Measurements from ENCODE around the gene LENEP.
A peak's percentile ranks its signal among the peaks of the same experiment; 100 is the strongest.
"Not testable (repeated sequence)": the region's sequence is repeated elsewhere in the genome, so short reads cannot be mapped to it uniquely, and the experiment has no call there.

Gene LENEP

GRCh38 chr1:154992721-154993571, 440 bp upstream of the LENEP start:
- no peak overlapping the region for H3K4me3 ChIP-seq (ENCODE audit: low read depth, low read length)
- no peak for DNase-seq (ENCODE audit: low read depth)

GRCh38 chr1:154994269-154994587, 842 bp downstream of the LENEP start:
- no peak for DNase-seq (ENCODE audit: low read depth)

DNA sequence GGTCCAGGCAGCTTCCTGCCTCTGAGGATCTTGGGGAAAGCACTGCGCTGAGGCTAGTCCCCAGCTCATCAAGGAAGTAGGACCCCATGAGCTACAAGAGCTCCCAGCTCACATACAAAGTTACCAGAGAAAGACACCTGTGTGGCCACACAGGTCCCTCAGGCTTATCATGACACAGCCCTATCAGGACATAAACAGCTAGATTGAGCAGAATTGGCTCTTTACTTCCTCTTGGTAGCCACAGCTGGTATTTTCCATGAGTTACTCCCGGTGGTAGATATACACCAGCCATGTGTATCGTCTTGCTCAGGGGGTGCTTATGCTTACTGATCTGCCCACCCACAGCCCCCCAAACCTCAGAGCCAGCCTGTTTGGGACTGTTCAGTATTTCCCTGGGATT, 1.2 kb downstream of the LENEP start:
- no peak overlapping the region for H3K4me3 ChIP-seq (ENCODE audit: low read depth, low read length)

More at GRCh38 chr1:154994269-154994587, 842 bp downstream of the LENEP start:
- H3K4me3 ChIP-seq (ENCODE audit: low read depth, low read length), result no peak overlapping the region

DNA sequence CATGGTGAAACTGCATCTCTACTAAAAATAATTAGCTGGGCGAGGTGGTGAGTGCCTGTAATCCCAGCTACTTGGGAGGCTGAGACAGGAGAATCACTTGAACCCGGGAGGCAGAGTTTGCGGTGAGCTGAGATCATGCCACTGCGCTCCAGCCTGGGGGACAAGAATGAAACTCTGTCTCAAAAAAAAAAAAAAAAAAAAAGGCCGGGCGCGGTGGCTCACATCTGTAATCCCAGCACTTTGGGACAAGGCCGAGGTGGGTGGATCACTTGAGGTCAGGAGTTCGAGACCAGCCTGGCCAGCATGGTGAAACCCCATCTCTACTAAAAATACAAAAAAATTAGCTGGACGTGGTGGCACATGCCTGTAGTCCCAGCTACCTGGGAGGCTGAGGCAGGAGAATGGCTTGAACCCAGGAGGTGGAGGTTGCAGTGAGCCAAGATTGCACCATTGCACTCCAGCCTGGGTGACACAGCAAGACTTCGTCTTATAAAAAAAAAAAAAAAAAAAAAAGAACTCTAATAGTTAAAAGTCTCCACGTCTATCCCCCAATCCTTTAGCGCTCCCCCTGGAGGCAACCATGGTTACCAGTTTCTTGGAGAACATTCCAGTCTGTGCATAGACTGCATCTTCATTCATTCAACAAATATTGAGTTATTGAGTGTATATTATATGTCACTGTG, 2.1 kb downstream of the LENEP start:
- not testable (repeated sequence) for DNase-seq (ENCODE audit: low read depth); H3K4me3 ChIP-seq (ENCODE audit: low read depth, low read length)

More for the DNA sequence above, 1.2 kb downstream of the LENEP start:
- DNase-seq (ENCODE audit: low read depth), result no peak

DNA sequence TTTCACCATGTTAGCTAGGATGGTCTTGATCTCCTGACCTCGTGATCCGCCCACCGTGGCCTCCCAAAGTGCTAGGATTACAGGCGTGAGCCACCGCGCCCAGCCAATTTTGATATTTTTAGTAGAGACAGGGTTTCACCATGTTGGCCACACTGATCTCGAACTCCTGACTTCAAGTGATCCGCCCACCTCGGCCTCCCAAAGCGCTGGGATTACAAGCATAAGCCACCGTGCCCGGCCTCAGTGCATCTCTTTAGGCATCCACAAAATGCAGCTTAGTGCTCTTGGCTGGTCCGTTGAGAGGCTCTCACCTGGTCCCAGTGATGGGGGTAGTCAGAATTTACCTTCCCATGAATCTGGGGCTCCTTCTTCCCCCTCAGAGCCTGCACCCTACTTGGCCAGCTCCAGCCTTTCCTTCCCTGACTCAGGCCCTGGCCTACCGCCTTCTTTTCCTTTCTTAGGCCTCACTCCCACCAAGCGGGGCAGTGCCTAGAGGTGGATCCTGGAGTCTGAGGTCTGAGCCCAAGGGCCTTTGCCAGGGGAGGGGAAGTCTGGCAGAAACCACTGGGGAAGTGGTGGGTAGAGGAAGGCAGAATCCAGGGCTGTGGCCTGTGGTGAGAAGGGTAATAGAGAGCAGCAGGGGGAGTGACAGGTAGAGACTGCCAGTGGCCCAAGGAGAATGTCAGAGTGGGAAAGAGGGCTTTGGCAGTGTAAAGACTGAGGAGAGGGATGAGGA, 3.7 kb downstream of the LENEP start:
- DNase-seq (ENCODE audit: low read depth), result no peak
- H3K4me3 ChIP-seq (ENCODE audit: low read depth, low read length), result no peak overlapping the region

DNA sequence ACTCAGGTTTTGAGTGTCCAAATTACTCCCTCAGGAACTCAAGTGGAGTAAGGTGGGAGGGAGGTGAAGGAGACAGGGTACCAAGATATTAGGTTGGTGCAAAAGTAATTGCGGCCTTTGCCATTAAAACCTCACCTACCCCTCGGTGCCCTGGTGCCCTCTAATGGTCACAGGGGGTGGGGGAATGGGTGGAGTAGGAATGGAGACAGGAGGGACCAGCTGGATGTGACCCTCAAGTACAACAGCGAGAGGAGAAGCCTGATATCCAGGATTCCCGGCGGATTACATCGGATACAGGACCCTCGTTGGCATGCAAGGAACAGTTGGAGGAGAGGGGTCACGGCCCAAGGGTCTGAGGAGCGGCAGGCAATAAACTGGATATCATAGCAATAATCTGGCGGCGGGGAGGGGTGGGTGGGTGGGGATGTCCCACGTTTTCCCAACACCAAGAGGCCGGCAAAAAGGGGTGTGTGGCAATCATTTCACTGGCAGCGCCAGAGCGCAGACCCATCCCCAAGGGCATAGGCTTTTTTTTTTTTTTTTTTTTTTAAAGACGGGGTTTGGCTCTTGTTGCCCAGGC, 4.9 kb downstream of the LENEP start:
- H3K4me3 ChIP-seq (ENCODE audit: low read depth, low read length), result no peak overlapping the region
- DNase-seq (ENCODE audit: low read depth), result no peak

GRCh38 chr1:154998818-154999570, 5.6 kb downstream of the LENEP start:
- peak overlapping the region; percentile 66 for H3K4me3 ChIP-seq (ENCODE audit: low read depth, low read length)
- no peak for DNase-seq (ENCODE audit: low read depth)

- no peak for DNase-seq (ENCODE audit: low read depth)
- H3K4me3 ChIP-seq (ENCODE audit: low read depth, low read length), result peak overlapping the region; percentile 66
These were observed 6.4 kb downstream of the LENEP start for GRCh38 chr1:154999571-155000410.

DNA sequence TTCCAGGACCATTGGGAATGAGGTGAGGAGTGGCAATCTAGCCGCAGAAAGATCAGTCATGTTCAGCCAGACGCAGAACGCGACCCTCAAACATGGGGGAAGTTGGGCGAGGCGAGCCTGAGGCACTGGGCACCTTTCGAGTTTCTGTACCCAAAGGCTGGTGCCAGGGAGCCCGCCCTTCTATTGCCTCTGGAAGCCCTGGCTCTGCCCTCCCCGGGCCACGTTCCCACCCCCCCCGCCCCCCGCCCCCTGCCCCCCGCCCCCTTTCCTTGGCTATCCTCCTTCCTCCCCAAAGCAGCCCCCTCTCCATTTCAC, 7.0 kb downstream of the LENEP start:
- DNase-seq (ENCODE audit: low read depth), result no peak

GRCh38 chr1:155000726-155001424, 7.5 kb downstream of the LENEP start:
- peak overlapping the region; percentile 66 for H3K4me3 ChIP-seq (ENCODE audit: low read depth, low read length)
- DNase-seq (ENCODE audit: low read depth), result peak; percentile 67

More for the DNA sequence above, 7.0 kb downstream of the LENEP start:
- H3K4me3 ChIP-seq (ENCODE audit: low read depth, low read length), result peak overlapping the region; percentile 66

DNA sequence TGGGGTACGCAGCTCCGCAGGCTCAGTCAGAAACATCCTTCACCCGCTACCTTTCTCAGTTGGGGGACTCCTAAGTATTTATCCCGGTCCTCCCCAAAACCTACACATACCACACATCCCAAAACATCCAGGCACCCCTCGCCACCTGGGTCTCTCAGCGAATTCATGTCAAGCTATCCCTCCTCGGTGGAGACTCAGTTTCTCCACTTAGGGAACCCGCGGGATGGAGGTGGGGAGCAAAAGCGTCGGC, 8.0 kb downstream of the LENEP start:
- H3K4me3 ChIP-seq (ENCODE audit: low read depth, low read length), result peak overlapping the region; percentile 66
- DNase-seq (ENCODE audit: low read depth), result no peak

DNA sequence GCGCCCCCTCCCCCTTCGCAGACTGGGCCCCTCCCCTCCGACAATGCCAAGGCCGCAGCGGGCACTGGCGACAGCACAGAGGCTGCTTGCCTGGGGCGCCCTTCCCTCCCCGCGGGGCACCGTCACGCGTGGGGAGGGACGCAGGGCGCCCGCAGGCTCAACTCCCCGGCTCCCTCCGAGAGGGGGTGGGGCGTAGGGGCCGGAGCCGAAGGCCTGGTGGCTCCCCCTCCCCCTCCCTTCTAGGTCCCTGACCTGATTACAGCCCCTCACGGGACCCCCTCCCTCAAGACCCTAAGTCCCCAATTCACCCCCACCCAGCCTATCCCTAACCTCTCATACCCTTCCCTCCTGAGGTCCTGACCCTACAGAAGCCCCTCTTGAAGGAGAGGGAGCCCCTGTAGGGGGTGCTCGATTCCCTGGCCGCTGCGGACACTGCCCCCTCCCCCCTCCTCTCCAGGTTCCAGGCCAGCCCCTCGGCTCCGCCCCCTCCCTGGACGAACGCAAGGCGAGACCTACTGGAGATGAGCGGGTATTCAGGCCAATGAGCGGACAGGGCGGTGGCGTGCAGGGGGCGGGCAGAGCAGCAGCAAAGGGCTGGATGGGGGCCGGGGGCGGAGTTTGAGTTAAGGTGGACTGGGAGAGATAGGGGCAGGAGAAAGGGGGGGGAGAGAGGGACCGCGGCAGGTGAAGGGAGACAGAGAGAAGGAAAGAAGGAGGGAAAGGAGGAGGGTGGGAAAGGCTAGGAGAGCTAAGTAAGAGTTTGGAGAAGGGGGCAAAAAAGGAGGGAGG, 8.5 kb downstream of the LENEP start:
- DNase-seq (ENCODE audit: low read depth), result peak; percentile 96
- H3K4me3 ChIP-seq (ENCODE audit: low read depth, low read length), result peak overlapping the region; percentile 66

GRCh38 chr1:155002464-155003226, 9.3 kb downstream of the LENEP start, which contains the start of gene ZBTB7B:
TSS of gene ZBTB7B (plus strand) at chr1:155002802. CDS start at chr1:155014661, 11,859 bp downstream.
- no peak for DNase-seq (ENCODE audit: low read depth)
- peak within 1 kb of the TSS; percentile 85 for H3K4me3 ChIP-seq (ENCODE audit: low read depth, low read length)

- peak overlapping the region; percentile 85 for H3K4me3 ChIP-seq (ENCODE audit: low read depth, low read length)
- no peak for DNase-seq (ENCODE audit: low read depth)
These were observed 9.9 kb downstream of the LENEP start for GRCh38 chr1:155003227-155003765.

DNA sequence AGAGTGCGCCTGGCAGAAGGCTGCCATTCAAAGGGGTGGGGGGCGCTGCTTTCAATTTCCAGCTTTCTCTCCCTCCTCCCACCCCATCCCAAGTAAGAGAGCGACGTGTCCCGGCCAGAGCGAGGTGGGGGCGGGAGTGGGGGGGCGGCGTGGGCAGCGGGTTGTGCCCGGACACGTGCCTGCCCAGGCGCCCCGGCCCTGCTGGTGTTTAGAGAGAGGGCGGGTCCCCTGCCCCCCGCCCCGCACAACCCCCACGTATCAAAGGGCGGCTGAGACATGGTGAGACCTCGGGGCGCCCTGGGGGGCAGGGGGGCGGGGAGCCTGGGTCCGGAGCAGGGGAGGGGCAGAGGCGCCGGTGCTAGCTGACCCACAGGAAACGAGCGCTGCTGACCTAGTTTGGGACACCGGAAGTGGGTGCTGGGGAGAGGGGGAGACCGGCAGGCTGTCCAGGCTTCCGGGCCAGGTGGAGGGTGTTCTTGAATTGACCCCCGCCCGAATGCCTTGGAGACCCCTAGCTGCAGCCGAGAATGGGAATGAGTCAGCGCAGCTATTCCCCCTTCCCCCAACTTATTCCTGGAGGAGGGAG, 10.5 kb downstream of the LENEP start:
- peak overlapping the region; percentile 85 for H3K4me3 ChIP-seq (ENCODE audit: low read depth, low read length)
- no peak for DNase-seq (ENCODE audit: low read depth)
